AG04450 (cell line): ENCODE measurements around the gene SPON1. TPM values are rescaled to one million over a fixed set of nuclear protein-coding genes. Genes with fewer than 3 reads are reported as not detected.
A peak's percentile ranks its signal among the peaks of the same experiment; 100 is the strongest.

ENCODE experiments used
- CTCF ChIA-PET: fragments of 300-600, 350-600 bp; formaldehyde crosslinking; extraction: SDS; loops from one replicate; lab custom pipeline; 2022; ENCODE audit warnings: antibody characterized with exemption, inconsistent platforms; lab: Charles Lee
- POLR2A ChIA-PET: fragments of 350-600 bp; formaldehyde crosslinking; extraction: SDS; loops from one replicate; lab custom pipeline; 2021; ENCODE audit warnings: antibody characterized with exemption, inconsistent platforms; lab: Yijun Ruan, JAX
- DNase-seq: peaks from one replicate; pipeline ENCODE4 v3.0.0-alpha.2; 2011; ENCODE audit warnings: low read depth, low spot score
- H3K27ac ChIP-seq: one replicate; pipeline ENCODE4 v1.5.1; 2012; ENCODE audit warnings: low read depth, low read length, control low read depth
- H3K27me3 ChIP-seq: one replicate; pipeline ENCODE4 v1.6.0; 2012; ENCODE audit warnings: low read length; ENCODE audit not compliant: control insufficient read depth, insufficient read depth
- H3K4me3 ChIP-seq: 2 replicates; pipeline ENCODE4 v1.5.1; 2011; ENCODE audit warnings: mild to moderate bottlenecking, low read depth, low read length, control low read depth
- H3K9me3 ChIP-seq: 2 replicates; pipeline ENCODE4 v1.5.1; 2012; ENCODE audit warnings: low read length; ENCODE audit not compliant: control insufficient read depth, insufficient read depth
- polyA plus RNA-seq: library from polyadenylated mRNA; depleted of rRNA; stranded (reverse); fragments of >200 nt; gene quantifications from 2 replicates; pipeline ENCODE4 v1.2.3, GENCODE V29; 2011
- TF ChIP-seq, protein P1 (sequence below): IDR thresholded peaks from 2 replicates; pipeline ENCODE4 v1.5.1; 2011; ENCODE audit warnings: low read depth, low read length, control low read depth, inconsistent platforms

Gene SPON1
- polyA plus RNA-seq, 1 experiment: 0.53 TPM

DNA sequence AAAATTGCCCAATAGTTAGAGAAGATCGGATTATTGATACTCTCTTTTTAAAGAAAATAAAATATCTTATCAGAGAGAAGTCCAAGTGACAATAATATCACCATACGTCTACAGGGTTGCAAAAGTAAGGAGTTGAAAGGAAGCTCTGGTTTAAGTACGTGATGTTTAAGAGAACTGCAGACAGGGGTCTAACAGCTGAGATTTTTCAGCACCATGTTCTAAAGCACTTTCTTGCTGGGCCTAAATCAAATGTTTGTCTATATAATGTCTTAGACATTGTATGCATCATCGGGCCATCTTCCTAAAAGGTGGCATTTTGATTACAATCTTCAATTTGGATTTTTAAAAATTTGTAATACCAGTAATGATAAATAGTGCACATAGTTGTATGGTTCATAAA lies 263.1 kb downstream of the SPON1 start:
- Histone ChIP-seq H3K27ac (no peak overlapping the region), H3K9me3 (no peaks in the 10 kb centered on the region; the same call in 1 of the 2 replicates), H3K4me3 (no peak overlapping the region), H3K27me3 (peaks cover 13% of the 10 kb centered on the region)
- TF ChIP-seq, protein P1, sequence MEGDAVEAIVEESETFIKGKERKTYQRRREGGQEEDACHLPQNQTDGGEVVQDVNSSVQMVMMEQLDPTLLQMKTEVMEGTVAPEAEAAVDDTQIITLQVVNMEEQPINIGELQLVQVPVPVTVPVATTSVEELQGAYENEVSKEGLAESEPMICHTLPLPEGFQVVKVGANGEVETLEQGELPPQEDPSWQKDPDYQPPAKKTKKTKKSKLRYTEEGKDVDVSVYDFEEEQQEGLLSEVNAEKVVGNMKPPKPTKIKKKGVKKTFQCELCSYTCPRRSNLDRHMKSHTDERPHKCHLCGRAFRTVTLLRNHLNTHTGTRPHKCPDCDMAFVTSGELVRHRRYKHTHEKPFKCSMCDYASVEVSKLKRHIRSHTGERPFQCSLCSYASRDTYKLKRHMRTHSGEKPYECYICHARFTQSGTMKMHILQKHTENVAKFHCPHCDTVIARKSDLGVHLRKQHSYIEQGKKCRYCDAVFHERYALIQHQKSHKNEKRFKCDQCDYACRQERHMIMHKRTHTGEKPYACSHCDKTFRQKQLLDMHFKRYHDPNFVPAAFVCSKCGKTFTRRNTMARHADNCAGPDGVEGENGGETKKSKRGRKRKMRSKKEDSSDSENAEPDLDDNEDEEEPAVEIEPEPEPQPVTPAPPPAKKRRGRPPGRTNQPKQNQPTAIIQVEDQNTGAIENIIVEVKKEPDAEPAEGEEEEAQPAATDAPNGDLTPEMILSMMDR: no peak
- CTCF ChIA-PET: interaction anchor here (1.1 kb wide), 1 partner anchor 269 kb away, joined by 4 read pairs; no protein-coding TSS in a partner anchor
- DNase-seq: no peak
- POLR2A ChIA-PET: no interaction called here

GRCh38 chr11:14228356-14228755 lies 265.8 kb downstream of the SPON1 start:
- DNase-seq: no peak
- ChIA-PET CTCF (interaction anchor here (0.5 to 1.9 kb wide), 2 partner anchors 227 to 272 kb away, joined by 4 to 6 read pairs; no protein-coding TSS in a partner anchor), POLR2A (no interaction called here)
- H3K27ac ChIP-seq: no peak overlapping the region
- peaks cover 15% of the 10 kb centered on the region for H3K27me3 ChIP-seq
- TF ChIP-seq, protein P1: no peak
- H3K4me3 ChIP-seq: no peak overlapping the region
- H3K9me3 ChIP-seq: no peaks in the 10 kb centered on the region; the same call in 1 of the 2 replicates

- H3K4me3 ChIP-seq: no peak overlapping the region
- no peaks in the 10 kb centered on the region; the same call in 1 of the 2 replicates for H3K9me3 ChIP-seq
- CTCF ChIA-PET: interaction anchor here (0.7 to 1.2 kb wide), 2 partner anchors 10 to 457 kb away, joined by 3 to 4 read pairs; no protein-coding TSS in a partner anchor
- H3K27ac ChIP-seq: no peak overlapping the region
- peaks cover 10% of the 10 kb centered on the region for H3K27me3 ChIP-seq
- TF ChIP-seq, protein P1: no peak
- no peak for DNase-seq
- POLR2A ChIA-PET: no interaction called here
Measured at GRCh38 chr11:14229472-14229871, 266.9 kb downstream of the SPON1 start.

DNA sequence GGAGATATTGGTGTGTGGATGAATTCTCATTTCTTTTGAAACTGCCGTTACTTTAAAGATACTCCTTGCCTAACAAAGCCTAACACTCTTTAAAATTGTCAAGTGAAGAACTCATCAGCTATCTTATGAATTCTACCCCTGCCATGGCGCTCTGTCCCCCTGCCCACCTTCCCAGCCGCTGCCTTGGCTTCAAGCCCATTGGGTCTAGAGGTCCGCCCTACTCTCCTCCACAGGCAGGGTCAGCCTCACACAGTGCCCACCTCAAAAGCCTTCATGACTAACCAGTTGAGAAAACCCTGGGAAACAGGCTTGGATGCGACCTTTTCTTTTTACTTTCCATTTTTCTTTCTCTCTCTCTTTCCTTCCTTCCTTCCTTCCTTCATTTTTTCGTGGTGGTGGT lies 267.9 kb downstream of the SPON1 start:
- POLR2A ChIA-PET: no interaction called here
- CTCF ChIA-PET: interaction anchor here (0.6 to 1.2 kb wide), 5 partner anchors 8 to 458 kb away, joined by 3 to 4 read pairs (median 3); no protein-coding TSS in a partner anchor
- no peaks in the 10 kb centered on the region; the same call in 1 of the 2 replicates for H3K9me3 ChIP-seq

DNA sequence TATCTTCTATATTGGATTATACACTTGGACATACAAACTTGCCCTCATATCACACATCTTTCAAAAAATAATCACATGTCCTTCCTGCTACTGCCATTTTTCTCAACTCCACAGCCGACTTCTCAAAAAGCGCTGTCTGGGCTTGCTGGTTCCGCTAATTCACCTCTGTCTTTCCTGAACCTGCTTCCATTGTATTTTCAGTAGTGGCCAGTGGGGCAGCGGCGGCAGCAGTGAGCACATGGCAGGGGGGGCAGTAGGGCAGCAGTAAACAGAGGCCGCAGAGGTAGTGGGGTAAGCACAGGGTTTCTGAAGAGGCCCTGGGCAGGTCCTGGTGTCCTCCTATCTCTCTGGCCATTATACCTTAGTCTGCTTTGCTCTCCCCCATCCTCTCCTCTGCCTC lies 270.1 kb downstream of the SPON1 start:
- TF ChIP-seq, protein P1: peak; percentile 36
- no peak for DNase-seq
- POLR2A ChIA-PET: no interaction called here
- no peaks in the 10 kb centered on the region for H3K9me3 ChIP-seq
- peaks cover 15% of the 10 kb centered on the region for H3K27me3 ChIP-seq
- CTCF ChIA-PET: interaction anchor here (1.0 to 1.1 kb wide), 3 partner anchors 8 to 276 kb away, joined by 3 read pairs; no protein-coding TSS in a partner anchor
- no peak overlapping the region for H3K27ac ChIP-seq
- no peak overlapping the region for H3K4me3 ChIP-seq

More for the DNA sequence above, 267.9 kb downstream of the SPON1 start:
- DNase-seq: no peak
- TF ChIP-seq, protein P1: no peak
- H3K27ac ChIP-seq: no peak overlapping the region
- H3K27me3 ChIP-seq: peaks cover 14% of the 10 kb centered on the region
- no peak overlapping the region for H3K4me3 ChIP-seq
